Measurements from ENCODE around the gene ADAMTS15.
A peak's percentile ranks its signal among the peaks of the same experiment; 100 is the strongest.

ADAMTS15 gene

DNA sequence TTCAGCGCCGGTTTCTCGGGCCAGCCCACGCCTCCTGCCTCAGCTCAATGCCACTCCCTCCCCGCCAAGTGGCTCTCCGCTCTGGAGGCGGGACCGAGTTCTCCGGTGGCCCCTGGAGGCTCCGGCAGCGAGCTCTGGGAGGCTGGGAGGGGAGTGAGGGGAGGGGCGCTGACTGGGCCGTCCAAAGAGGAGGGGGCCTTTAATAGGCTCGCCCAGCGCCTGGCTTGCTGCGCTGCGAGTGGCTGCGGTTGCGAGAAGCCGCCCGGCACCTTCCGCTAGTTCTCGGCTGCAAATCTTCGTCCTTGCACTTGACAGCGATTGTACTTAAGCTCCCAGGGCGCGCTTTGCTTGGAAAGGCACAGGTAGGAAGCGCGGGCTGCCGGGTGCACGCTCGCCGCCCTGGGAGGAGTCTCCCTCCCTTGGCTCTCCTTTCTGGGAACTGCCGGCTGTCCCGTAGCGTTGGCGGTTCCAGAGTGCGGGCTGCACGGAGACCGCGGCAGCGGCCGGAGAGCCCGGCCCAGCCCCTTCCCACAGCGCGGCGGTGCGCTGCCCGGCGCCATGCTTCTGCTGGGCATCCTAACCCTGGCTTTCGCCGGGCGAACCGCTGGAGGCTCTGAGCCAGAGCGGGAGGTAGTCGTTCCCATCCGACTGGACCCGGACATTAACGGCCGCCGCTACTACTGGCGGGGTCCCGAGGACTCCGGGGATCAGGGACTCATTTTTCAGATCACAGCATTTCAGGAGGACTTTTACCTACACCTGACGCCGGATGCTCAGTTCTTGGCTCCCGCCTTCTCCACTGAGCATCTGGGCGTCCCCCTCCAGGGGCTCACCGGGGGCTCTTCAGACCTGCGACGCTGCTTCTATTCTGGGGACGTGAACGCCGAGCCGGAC, at the start of gene ADAMTS15 (continued):
- TF ChIP-seq, protein P1, sequence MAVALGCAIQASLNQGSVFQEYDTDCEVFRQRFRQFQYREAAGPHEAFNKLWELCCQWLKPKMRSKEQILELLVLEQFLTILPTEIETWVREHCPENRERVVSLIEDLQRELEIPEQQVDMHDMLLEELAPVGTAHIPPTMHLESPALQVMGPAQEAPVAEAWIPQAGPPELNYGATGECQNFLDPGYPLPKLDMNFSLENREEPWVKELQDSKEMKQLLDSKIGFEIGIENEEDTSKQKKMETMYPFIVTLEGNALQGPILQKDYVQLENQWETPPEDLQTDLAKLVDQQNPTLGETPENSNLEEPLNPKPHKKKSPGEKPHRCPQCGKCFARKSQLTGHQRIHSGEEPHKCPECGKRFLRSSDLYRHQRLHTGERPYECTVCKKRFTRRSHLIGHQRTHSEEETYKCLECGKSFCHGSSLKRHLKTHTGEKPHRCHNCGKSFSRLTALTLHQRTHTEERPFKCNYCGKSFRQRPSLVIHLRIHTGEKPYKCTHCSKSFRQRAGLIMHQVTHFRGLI (tag by site-specific recombination; IDR thresholded peaks at IDR 0.05), result no peak
- TF ChIP-seq, protein P2, sequence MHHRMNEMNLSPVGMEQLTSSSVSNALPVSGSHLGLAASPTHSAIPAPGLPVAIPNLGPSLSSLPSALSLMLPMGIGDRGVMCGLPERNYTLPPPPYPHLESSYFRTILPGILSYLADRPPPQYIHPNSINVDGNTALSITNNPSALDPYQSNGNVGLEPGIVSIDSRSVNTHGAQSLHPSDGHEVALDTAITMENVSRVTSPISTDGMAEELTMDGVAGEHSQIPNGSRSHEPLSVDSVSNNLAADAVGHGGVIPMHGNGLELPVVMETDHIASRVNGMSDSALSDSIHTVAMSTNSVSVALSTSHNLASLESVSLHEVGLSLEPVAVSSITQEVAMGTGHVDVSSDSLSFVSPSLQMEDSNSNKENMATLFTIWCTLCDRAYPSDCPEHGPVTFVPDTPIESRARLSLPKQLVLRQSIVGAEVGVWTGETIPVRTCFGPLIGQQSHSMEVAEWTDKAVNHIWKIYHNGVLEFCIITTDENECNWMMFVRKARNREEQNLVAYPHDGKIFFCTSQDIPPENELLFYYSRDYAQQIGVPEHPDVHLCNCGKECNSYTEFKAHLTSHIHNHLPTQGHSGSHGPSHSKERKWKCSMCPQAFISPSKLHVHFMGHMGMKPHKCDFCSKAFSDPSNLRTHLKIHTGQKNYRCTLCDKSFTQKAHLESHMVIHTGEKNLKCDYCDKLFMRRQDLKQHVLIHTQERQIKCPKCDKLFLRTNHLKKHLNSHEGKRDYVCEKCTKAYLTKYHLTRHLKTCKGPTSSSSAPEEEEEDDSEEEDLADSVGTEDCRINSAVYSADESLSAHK (tag by site-specific recombination; IDR thresholded peaks at IDR 0.05), result no peak
- TF ChIP-seq ZSCAN23 (tag by site-specific recombination; IDR thresholded peaks at IDR 0.05), result no peak
- no peak for TF ChIP-seq ZNF514 (tag by site-specific recombination; IDR thresholded peaks at IDR 0.05)
- TF ChIP-seq ZNF169 (tag by site-specific recombination; IDR thresholded peaks at IDR 0.05), result no peak
- TF ChIP-seq ZNF585B (tag by site-specific recombination; IDR thresholded peaks at IDR 0.05), result no peak
- peak; percentile 52; the same call in 1 of the 2 replicates for TF ChIP-seq ZIC2 (tag by site-specific recombination; IDR thresholded peaks at IDR 0.05)
- TF ChIP-seq, protein P3, sequence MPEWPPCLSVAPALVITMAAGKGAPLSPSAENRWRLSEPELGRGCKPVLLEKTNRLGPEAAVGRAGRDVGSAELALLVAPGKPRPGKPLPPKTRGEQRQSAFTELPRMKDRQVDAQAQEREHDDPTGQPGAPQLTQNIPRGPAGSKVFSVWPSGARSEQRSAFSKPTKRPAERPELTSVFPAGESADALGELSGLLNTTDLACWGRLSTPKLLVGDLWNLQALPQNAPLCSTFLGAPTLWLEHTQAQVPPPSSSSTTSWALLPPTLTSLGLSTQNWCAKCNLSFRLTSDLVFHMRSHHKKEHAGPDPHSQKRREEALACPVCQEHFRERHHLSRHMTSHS (tag by site-specific recombination; IDR thresholded peaks at IDR 0.05), result no peak
- TF ChIP-seq GLIS1 (tag by site-specific recombination; IDR thresholded peaks at IDR 0.05), result peak; percentile 70
- 0 out of 2 replicates have a peak, but pooled peaks have one; percentile 46 for TF ChIP-seq KLF8 (tag by site-specific recombination; IDR thresholded peaks at IDR 0.05)
- TF ChIP-seq, protein P4, sequence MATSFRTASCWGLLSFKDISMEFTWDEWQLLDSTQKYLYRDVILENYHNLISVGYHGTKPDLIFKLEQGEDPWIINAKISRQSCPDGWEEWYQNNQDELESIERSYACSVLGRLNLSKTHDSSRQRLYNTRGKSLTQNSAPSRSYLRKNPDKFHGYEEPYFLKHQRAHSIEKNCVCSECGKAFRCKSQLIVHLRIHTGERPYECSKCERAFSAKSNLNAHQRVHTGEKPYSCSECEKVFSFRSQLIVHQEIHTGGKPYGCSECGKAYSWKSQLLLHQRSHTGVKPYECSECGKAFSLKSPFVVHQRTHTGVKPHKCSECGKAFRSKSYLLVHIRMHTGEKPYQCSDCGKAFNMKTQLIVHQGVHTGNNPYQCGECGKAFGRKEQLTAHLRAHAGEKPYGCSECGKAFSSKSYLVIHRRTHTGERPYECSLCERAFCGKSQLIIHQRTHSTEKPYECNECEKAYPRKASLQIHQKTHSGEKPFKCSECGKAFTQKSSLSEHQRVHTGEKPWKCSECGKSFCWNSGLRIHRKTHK (tag by site-specific recombination; IDR thresholded peaks at IDR 0.05), result no peak
- TF ChIP-seq, protein P5, sequence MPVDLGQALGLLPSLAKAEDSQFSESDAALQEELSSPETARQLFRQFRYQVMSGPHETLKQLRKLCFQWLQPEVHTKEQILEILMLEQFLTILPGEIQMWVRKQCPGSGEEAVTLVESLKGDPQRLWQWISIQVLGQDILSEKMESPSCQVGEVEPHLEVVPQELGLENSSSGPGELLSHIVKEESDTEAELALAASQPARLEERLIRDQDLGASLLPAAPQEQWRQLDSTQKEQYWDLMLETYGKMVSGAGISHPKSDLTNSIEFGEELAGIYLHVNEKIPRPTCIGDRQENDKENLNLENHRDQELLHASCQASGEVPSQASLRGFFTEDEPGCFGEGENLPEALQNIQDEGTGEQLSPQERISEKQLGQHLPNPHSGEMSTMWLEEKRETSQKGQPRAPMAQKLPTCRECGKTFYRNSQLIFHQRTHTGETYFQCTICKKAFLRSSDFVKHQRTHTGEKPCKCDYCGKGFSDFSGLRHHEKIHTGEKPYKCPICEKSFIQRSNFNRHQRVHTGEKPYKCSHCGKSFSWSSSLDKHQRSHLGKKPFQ (tag by site-specific recombination; IDR thresholded peaks at IDR 0.05), result no peak
- no peak for TF ChIP-seq ZSCAN16 (tag by site-specific recombination; IDR thresholded peaks at IDR 0.05)
- TF ChIP-seq, protein P6, sequence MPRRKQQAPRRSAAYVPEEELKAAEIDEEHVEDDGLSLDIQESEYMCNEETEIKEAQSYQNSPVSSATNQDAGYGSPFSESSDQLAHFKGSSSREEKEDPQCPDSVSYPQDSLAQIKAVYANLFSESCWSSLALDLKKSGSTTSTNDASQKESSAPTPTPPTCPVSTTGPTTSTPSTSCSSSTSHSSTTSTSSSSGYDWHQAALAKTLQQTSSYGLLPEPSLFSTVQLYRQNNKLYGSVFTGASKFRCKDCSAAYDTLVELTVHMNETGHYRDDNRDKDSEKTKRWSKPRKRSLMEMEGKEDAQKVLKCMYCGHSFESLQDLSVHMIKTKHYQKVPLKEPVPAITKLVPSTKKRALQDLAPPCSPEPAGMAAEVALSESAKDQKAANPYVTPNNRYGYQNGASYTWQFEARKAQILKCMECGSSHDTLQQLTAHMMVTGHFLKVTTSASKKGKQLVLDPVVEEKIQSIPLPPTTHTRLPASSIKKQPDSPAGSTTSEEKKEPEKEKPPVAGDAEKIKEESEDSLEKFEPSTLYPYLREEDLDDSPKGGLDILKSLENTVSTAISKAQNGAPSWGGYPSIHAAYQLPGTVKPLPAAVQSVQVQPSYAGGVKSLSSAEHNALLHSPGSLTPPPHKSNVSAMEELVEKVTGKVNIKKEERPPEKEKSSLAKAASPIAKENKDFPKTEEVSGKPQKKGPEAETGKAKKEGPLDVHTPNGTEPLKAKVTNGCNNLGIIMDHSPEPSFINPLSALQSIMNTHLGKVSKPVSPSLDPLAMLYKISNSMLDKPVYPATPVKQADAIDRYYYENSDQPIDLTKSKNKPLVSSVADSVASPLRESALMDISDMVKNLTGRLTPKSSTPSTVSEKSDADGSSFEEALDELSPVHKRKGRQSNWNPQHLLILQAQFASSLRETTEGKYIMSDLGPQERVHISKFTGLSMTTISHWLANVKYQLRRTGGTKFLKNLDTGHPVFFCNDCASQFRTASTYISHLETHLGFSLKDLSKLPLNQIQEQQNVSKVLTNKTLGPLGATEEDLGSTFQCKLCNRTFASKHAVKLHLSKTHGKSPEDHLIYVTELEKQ (tag by site-specific recombination; IDR thresholded peaks at IDR 0.05; ENCODE audit: borderline replicate concordance), result no peak
- no peak for TF ChIP-seq OVOL3 (tag by site-specific recombination; IDR thresholded peaks at IDR 0.05)
- peak; percentile 51; the same call in 1 of the 2 replicates for TF ChIP-seq ZNF561 (tag by site-specific recombination; IDR thresholded peaks at IDR 0.05; ENCODE audit: borderline replicate concordance)
- no peak for TF ChIP-seq ZNF404 (tag by site-specific recombination; IDR thresholded peaks at IDR 0.05)
- no peak for TF ChIP-seq ZNF677 (tag by site-specific recombination; IDR thresholded peaks at IDR 0.05)
- TF ChIP-seq, protein P7, sequence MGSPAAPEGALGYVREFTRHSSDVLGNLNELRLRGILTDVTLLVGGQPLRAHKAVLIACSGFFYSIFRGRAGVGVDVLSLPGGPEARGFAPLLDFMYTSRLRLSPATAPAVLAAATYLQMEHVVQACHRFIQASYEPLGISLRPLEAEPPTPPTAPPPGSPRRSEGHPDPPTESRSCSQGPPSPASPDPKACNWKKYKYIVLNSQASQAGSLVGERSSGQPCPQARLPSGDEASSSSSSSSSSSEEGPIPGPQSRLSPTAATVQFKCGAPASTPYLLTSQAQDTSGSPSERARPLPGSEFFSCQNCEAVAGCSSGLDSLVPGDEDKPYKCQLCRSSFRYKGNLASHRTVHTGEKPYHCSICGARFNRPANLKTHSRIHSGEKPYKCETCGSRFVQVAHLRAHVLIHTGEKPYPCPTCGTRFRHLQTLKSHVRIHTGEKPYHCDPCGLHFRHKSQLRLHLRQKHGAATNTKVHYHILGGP (tag by site-specific recombination; IDR thresholded peaks at IDR 0.05), result no peak
- no peak for TF ChIP-seq ZNF501 (tag by site-specific recombination; IDR thresholded peaks at IDR 0.05)
- TF ChIP-seq, protein P8, sequence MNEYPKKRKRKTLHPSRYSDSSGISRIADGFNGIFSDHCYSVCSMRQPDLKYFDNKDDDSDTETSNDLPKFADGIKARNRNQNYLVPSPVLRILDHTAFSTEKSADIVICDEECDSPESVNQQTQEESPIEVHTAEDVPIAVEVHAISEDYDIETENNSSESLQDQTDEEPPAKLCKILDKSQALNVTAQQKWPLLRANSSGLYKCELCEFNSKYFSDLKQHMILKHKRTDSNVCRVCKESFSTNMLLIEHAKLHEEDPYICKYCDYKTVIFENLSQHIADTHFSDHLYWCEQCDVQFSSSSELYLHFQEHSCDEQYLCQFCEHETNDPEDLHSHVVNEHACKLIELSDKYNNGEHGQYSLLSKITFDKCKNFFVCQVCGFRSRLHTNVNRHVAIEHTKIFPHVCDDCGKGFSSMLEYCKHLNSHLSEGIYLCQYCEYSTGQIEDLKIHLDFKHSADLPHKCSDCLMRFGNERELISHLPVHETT (tag by site-specific recombination; IDR thresholded peaks at IDR 0.05), result no peak
- 0 out of 2 replicates have a peak, but pooled peaks have one; percentile 43 for TF ChIP-seq ZBTB17 (tag by site-specific recombination; IDR thresholded peaks at IDR 0.05)
- TF ChIP-seq ZNF138 (tag by site-specific recombination; IDR thresholded peaks at IDR 0.05; ENCODE audit: borderline replicate concordance), result no peak
- TF ChIP-seq PRDM1 (tag by site-specific recombination; IDR thresholded peaks at IDR 0.05), result no peak

Data from HEK293 (cell line).